Mesothelial cell of epicardium (in vitro differentiated cells): ENCODE results near the gene CCHCR1. TPM values are rescaled to one million over a fixed set of nuclear protein-coding genes. Genes with fewer than 3 reads are reported as not detected.

ENCODE experiments used
- DNase-seq, 2 experiments: peaks; one replicate each; pipeline ENCODE4 v3.0.0; 2021; ENCODE audit warnings: low spot score in 2 of 2; ENCODE audit not compliant: unreplicated experiment in 2 of 2
- H3K27ac Mint-ChIP-seq: 2 replicates; pipeline ENCODE4 v1.8.0; 2021; ENCODE audit warnings: mixed read lengths
- H3K27me3 Mint-ChIP-seq: 2 replicates; pipeline ENCODE4 v1.8.0; 2021; ENCODE audit warnings: low read depth, mixed read lengths
- H3K36me3 Mint-ChIP-seq: 2 replicates; pipeline ENCODE4 v1.8.0; 2021; ENCODE audit warnings: mixed read lengths
- H3K4me1 Mint-ChIP-seq: 2 replicates; pipeline ENCODE4 v1.8.0; 2021; ENCODE audit warnings: mixed read lengths
- H3K4me3 Mint-ChIP-seq: 2 replicates; pipeline ENCODE4 v1.8.0; 2021; ENCODE audit warnings: mild to moderate bottlenecking, moderate library complexity, mixed read lengths
- H3K9me3 Mint-ChIP-seq: 2 replicates; pipeline ENCODE4 v1.8.0; 2021; ENCODE audit warnings: mixed read lengths
- CTCF ChIP-seq: fragments of 200-600 bp; sonication (generic); IDR thresholded peaks from one replicate; pipeline ENCODE4 v1.5.0; 2021; ENCODE audit warnings: antibody characterized with exemption; ENCODE audit not compliant: unreplicated experiment
- total RNA-seq: library from RNA; stranded (reverse); gene quantifications from 3 replicates; pipeline ENCODE4 v1.2.1, GENCODE V29; 2021

Gene CCHCR1
- total RNA-seq, 1 donor from 2014 or later: 36.6 TPM

DNA sequence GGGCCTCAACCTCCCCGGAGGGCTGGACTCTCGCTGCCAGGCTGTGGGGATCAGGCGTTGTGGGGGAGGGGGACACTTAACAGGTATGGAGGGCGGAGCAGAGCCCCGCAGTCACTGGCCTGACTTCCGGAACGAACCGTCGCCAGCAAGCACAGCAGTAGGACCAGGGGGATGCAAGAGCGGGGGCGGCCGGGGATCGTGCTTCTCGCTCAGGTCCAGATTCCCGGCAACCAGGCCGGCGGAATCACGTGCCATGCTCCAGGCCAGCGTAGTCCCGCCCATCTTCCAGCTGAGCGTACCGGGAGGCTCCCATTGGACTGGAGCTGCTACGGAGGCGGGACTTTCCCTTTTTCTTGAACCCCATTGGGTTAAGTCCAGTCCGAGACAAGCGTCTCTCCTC is 22.9 kb upstream of the CCHCR1 start:
- H3K27ac Mint-ChIP-seq: no peak overlapping the region
- peaks cover 3% of the 10 kb centered on the region for H3K27me3 Mint-ChIP-seq
- H3K9me3 Mint-ChIP-seq: no peaks in the 10 kb centered on the region
- no peak overlapping the region for H3K4me3 Mint-ChIP-seq
- no peaks in the 10 kb centered on the region for H3K36me3 Mint-ChIP-seq
- no peak for DNase-seq
- TF ChIP-seq CTCF: no peak
- no peaks in the 10 kb centered on the region for H3K4me1 Mint-ChIP-seq

GRCh38 chr6:31179896-31180295 is 22.3 kb upstream of the CCHCR1 start:
- TF ChIP-seq CTCF: no peak
- no peak overlapping the region for H3K4me3 Mint-ChIP-seq
- no peaks in the 10 kb centered on the region for H3K9me3 Mint-ChIP-seq
- DNase-seq: no peak
- no peak overlapping the region for H3K27ac Mint-ChIP-seq
- no peaks in the 10 kb centered on the region for H3K4me1 Mint-ChIP-seq
- no peaks in the 10 kb centered on the region for H3K36me3 Mint-ChIP-seq
- H3K27me3 Mint-ChIP-seq: peaks cover 3% of the 10 kb centered on the region

DNA sequence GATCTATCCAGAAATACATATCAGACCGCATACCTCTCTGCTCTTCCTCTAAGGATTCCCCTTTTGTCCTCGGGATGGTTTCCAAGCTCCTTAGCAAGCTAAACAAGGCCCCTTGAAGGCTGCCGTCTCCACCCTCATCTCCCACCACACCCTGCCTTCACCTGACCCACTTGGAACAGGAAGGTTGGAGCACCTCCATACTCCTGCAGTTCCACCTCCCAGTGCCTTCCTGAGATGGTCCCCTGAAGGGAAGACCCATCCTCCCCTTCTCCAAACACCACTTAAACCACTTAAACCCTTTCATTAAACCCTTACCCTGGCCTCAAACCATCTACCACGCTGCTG is 21.4 kb upstream of the CCHCR1 start:
- Mint-ChIP-seq H3K27ac (no peak overlapping the region), H3K4me3 (no peak overlapping the region)

GRCh38 chr6:31178143-31179041 is 20.8 kb upstream of the CCHCR1 start:
- H3K27me3 Mint-ChIP-seq: peaks cover 3% of the 10 kb centered on the region
- no peak for DNase-seq
- TF ChIP-seq CTCF: no peak

More for the DNA sequence above, 21.4 kb upstream of the CCHCR1 start:
- no peaks in the 10 kb centered on the region for H3K9me3 Mint-ChIP-seq
- peaks cover 3% of the 10 kb centered on the region for H3K27me3 Mint-ChIP-seq
- no peak for TF ChIP-seq CTCF
- DNase-seq: no peak
- H3K36me3 Mint-ChIP-seq: no peaks in the 10 kb centered on the region
- no peaks in the 10 kb centered on the region for H3K4me1 Mint-ChIP-seq

GRCh38 chr6:31175971-31176370 is 18.4 kb upstream of the CCHCR1 start:
- no peak overlapping the region for H3K4me3 Mint-ChIP-seq
- no peak overlapping the region for H3K27ac Mint-ChIP-seq
- no peaks in the 10 kb centered on the region for H3K36me3 Mint-ChIP-seq
- no peaks in the 10 kb centered on the region for H3K4me1 Mint-ChIP-seq
- H3K27me3 Mint-ChIP-seq: peaks cover 12% of the 10 kb centered on the region
- H3K9me3 Mint-ChIP-seq: no peaks in the 10 kb centered on the region
- no peak for TF ChIP-seq CTCF
- DNase-seq: no peak

More at GRCh38 chr6:31178143-31179041, 20.8 kb upstream of the CCHCR1 start:
- H3K4me1 Mint-ChIP-seq: no peaks in the 10 kb centered on the region
- H3K27ac Mint-ChIP-seq: no peak overlapping the region
- no peaks in the 10 kb centered on the region for H3K36me3 Mint-ChIP-seq
- H3K4me3 Mint-ChIP-seq: no peak overlapping the region
- no peaks in the 10 kb centered on the region for H3K9me3 Mint-ChIP-seq
